GM19372 (cell line): Measurements from ENCODE around the gene TSPAN18.

ENCODE experiments used
- ATAC-seq: cut with Tn5 transposase; IDR thresholded peaks from one replicate; pipeline ENCODE4 v1.9.1; 2021; ENCODE audit warnings: mild to moderate bottlenecking, low read depth, moderate library complexity; ENCODE audit not compliant: unreplicated experiment

TSPAN18 gene

GRCh38 chr11:44726283-44727113 lies at the start of gene TSPAN18:
Gene TSPAN18, plus strand, starts transcription at chr11:44726962. Its CDS starts 179,455 bp downstream, at chr11:44906417.
- no peak for ATAC-seq

- no peak for ATAC-seq
Measured at GRCh38 chr11:44680982-44681597, 45.7 kb upstream of the TSPAN18 start.

- ATAC-seq: no peak
Measured at GRCh38 chr11:44681698-44682097, 45.1 kb upstream of the TSPAN18 start.

GRCh38 chr11:44684859-44685281 lies 41.9 kb upstream of the TSPAN18 start:
- ATAC-seq: no peak

GRCh38 chr11:44687388-44687787 lies 39.4 kb upstream of the TSPAN18 start:
- ATAC-seq: no peak

- ATAC-seq: no peak
Measured at GRCh38 chr11:44689265-44689664, 37.5 kb upstream of the TSPAN18 start.

GRCh38 chr11:44690651-44691050 lies 36.1 kb upstream of the TSPAN18 start:
- ATAC-seq: no peak

GRCh38 chr11:44692460-44692859 lies 34.3 kb upstream of the TSPAN18 start:
- no peak for ATAC-seq

GRCh38 chr11:44693654-44694119 lies 33.1 kb upstream of the TSPAN18 start:
- no peak for ATAC-seq

- no peak for ATAC-seq
Measured at GRCh38 chr11:44694443-44694842, 32.3 kb upstream of the TSPAN18 start.

- ATAC-seq: no peak
Measured at GRCh38 chr11:44695169-44695833, 31.5 kb upstream of the TSPAN18 start.

GRCh38 chr11:44698252-44698912 lies 28.4 kb upstream of the TSPAN18 start:
- no peak for ATAC-seq

GRCh38 chr11:44699497-44700408 lies 27.0 kb upstream of the TSPAN18 start:
- ATAC-seq: no peak

- no peak for ATAC-seq
Measured at GRCh38 chr11:44701276-44701675, 25.5 kb upstream of the TSPAN18 start.

GRCh38 chr11:44702889-44703288 lies 23.9 kb upstream of the TSPAN18 start:
- no peak for ATAC-seq

- ATAC-seq: no peak
Measured at GRCh38 chr11:44707094-44707493, 19.7 kb upstream of the TSPAN18 start.

GRCh38 chr11:44708009-44708408 lies 18.8 kb upstream of the TSPAN18 start:
- no peak for ATAC-seq

- no peak for ATAC-seq
Measured at GRCh38 chr11:44708523-44709280, 18.1 kb upstream of the TSPAN18 start.

GRCh38 chr11:44709281-44709562 lies 17.5 kb upstream of the TSPAN18 start:
- no peak for ATAC-seq
